Limb (tissue), 2 donors: Measurements from ENCODE around the gene CACNA1C.

ENCODE experiments used
- DNase-seq, 2 donors: peaks; one replicate each; pipeline ENCODE4 v3.0.0-alpha.2; 2016; ENCODE audit errors: extremely low spot score in 2 of 2

CACNA1C gene

DNA sequence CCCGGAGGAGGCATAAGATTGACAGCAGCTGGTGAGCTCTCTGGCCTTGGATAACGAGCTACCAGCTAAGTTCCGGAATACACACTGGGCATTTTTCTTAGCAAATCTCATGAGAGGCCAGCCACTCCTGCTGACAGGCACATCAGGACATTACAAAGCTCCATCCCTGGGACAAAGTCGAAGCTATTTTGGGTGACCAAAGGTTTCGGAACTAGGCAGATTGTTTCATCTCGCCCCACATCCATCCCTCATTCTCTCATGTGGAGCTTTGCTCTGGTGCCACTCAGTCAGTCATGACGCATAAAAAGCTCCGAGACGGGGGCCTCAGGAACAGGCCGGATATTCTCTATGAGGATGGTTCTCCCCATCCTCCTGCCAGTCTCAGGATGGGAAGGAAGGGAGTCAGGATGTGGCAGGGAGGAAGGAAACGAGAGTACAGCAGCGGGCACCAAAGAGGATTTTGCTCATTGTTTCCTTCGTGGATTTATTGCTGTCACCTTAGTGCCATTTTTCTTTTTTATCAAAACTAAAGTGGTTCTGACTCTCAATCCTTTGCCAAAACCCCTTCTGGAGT lies 488.9 kb downstream of the CACNA1C start:
- DNase-seq = no peak

DNA sequence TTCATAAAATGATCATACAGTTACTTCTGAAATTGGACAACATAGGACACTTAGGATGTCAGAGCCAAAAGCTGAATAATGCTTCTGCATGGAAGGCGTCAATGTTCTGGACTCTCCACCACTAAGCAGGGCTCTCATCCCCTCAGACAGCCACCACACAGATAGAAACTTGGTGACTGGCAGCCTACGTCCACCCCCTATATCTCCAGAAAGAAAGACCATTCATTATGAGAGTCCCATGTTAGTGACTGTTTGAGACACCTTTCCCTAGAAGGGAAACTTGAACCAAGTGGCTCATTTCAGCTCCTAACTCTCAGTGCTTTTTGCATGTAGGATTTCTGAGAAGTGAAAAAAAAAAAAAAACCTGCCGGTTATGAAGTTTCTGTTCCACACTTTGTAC lies 491.0 kb downstream of the CACNA1C start:
- DNase-seq = no peak

GRCh38 chr12:2544230-2544629 lies 491.4 kb downstream of the CACNA1C start:
- DNase-seq = no peak

DNA sequence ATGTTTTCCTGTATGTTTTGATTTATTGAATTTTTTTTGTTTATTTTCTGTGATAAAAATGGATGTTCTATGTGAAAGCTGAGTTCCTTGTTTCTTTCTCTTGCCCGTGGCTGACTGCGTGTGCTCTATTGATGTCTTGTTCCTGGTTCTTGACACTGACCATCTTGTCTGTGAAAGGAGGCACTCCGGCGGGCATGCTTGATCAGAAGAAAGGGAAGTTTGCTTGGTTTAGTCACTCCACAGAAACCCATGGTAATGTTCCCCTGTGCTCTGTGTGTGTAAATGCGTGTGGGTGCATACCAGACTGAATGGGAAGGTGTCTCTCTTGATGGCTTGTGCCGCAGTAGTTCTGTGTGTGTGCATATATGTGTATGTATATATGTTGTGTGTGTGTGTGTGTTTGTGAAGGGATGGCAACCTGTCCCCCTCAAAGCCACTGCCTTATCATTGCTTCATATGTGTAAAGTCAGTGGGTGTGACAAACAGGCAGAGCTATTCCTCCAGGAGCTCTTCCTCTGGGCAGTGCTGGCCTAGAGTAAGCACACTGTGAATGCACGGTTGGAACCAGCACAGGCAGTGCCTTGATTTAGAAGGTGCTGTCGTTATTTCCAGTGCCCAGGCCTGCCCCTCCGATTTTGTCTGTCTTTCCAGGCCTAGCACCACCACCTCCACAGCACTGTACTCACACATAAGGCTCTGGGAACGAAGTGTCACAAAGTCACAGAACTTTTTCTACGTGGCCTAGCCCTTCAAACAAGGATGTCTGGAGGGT lies 494.7 kb downstream of the CACNA1C start:
- no peak for DNase-seq

DNA sequence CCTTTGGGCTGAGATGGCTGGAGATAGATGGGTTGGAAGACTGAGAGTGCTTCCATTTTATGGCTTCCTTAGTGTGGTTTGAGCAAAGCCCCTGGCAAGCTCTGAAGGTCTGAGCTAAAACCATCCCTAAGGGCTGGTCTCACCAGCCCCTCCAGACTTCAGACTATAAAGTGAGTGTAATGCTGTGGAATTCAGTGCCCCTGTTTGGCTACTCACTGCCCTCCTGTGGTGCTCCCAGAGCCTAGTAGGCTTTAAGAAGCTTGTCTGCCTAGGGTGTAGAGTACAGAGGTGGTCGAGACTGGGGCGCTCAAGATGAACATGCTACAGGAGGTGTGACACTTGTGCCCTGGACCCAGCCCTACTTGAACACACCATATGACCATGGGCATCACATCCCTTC lies 495.3 kb downstream of the CACNA1C start:
- DNase-seq = no peak

DNA sequence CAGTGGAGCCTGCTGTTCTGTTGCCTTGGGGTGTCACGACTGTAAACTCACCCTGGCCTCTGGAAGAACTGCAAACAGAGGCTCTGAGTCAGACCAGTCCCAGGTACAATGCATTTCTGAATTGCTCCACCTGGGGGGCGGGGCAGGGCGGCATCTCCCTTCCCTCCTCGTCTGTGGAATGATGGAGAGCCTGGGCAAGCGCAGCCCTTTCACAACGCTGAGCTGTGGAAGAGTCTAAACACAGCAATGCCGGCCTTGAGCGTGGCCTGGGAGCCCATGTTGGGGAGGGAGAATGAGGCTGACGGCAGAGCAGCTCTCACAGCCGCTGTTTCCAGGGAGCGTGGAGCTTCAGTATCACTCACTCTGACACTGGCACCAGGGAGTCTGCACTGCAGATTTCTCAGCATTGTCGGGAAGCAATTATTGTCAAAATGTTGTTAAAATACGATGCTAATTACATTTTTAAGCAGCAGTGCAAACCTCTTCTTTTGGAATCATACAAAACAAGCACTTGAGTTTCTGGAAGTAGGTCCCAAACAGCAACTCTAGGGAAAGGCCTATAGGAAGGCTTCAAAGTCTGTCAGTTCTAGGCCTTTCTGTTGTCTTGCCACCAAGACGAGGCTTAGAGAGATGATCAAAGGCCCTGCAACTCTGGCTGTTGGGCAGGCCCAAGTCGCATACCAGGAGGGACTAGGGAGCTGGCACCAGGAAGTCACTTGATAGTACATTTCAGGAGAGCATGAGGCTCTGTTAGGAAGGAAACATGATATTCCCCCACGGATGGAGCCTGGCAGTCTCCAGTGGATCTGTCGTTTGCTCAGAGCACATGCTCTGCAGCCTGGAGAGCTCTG lies 498.0 kb downstream of the CACNA1C start:
- DNase-seq = peak in 1 of 2 donors; percentile 4

DNA sequence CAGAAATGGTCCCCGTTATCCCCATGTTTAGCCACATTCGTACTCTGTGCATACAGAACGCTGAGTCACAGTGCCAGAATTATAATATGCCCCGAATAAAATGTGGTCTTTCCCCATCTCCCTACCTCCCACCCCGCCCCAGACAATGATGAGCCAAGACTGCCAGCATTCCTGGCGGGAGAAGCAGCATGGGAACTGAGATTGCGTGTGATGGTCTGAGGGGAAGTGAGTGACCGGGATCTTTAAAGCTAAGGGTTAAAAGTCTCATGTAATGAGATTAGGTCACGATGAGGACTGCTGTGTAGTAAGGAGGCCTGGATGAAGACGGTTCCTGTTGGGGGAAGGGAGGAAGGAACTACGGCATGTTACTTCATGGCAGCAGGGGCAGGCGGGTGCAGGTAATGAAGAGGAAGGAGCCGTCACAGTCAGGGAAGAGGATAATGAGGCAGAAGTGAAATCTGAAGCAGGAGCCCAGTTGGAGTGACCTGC lies 498.7 kb downstream of the CACNA1C start:
- no peak for DNase-seq

GRCh38 chr12:2552000-2552756 lies 499.4 kb downstream of the CACNA1C start:
- no peak for DNase-seq

- no peak for DNase-seq
These were observed 500.8 kb downstream of the CACNA1C start for GRCh38 chr12:2553388-2554126.

DNA sequence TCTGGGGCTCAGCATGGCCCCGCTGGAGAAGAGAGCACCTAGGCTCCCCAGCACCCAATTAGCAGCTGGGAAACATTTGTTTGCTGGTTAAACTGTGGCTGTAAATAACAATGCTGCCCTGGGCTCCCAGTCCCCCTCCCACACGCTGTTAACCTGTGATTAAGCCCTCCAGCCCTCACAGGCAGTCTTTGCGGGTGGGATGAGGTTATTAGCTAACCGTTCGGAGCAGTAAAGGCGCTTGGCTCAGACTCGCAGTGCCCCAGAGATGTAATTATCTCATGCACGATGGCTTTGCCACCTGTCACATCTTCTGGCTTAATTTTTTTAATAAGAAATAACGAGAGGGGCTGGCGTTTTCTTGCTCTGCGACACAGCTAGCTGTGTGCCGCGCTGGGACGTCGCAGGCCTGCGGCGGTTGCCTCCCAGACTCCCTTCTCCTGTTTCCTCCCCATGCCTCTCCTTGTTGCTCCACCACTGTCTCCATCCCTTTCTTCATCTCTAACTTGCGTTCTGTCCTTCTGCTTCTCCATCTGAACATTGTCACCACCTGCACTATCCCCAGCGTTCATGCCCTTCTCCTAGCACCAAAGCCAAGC lies 502.8 kb downstream of the CACNA1C start:
- DNase-seq = no peak

DNA sequence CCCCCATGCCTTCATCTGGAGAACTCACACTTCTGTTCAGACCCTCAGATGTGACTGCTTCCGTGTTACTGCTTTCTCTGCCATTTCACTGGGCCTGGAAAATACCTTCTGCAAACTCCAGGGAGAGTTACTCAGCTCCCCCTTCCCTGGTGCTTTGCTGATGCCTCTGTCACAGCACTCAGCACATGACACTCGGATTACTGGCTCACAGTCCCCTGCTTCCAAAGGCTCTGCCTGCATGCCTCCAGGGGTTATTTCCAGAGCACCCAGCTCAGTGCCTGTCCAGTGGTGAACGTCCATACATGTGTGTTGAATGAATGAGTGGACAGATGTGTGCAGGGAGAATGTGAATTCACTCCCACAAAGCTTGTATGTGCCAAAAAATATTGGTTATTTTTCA lies 504.8 kb downstream of the CACNA1C start:
- no peak for DNase-seq

- DNase-seq = no peak
These were observed 507.1 kb downstream of the CACNA1C start for GRCh38 chr12:2559931-2560330.

DNA sequence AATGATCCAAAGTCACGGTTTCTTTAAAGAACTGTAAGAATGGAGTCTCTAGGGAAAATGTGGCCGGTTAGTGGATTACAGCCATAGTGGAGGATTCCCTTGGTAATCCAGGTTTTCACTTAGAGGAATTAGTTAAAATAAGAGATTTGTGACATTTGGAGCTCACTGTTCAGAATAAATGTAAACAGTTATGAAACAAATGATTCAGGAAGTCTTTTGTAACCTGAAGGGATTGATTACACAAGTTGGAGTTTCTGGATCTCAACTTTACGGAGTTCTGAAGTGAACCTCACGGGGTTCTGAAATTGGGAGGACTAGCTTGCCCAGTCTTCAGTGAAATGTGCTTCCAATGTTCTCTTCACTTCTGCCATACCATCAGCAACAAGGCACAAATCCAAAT lies 507.6 kb downstream of the CACNA1C start:
- no peak for DNase-seq

DNA sequence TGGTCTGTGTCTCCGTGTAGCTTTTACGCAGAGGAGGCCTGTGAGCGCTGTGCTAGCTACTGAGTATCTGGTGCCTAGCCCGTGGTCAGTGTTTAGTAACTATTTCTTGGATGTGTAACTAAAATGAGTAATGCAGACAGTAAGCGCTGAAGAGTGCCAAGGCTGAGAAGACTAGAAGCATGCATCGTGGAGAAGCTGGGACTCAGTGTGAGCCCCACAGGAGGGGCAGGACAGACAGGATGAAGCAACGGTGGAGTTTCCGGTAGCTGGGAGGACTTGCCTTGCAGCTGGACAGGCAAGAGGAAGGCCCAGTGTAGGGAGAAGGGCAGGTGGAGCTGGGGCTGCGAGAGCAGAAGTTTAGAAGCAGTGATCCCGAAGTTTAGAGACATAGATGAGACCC lies 508.6 kb downstream of the CACNA1C start:
- no peak for DNase-seq

DNA sequence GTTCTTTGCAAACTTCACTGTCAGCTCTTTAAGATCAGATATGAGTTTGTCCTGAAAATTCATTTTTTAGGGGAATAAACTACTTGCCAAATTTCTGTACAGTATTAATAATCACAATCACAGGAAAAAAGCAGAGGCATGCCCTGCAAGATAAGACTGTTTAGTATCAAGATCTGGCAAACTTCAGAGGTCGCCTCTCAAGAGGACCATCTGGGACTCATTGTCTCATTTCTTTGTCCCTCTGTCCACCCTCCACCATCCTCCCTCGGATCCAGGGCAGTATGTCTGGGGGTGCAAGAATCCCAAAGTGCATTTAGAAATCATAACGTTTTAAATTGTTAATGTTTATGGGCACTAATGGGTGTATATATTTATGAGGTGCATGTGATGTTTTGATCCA lies 509.6 kb downstream of the CACNA1C start:
- DNase-seq = no peak

GRCh38 chr12:2563709-2564108 lies 510.9 kb downstream of the CACNA1C start:
- no peak for DNase-seq

GRCh38 chr12:2566161-2566560 lies 513.4 kb downstream of the CACNA1C start:
- DNase-seq = no peak

- DNase-seq = no peak
These were observed 514.9 kb downstream of the CACNA1C start for GRCh38 chr12:2567711-2568110.

- no peak for DNase-seq
These were observed 517.8 kb downstream of the CACNA1C start for GRCh38 chr12:2570562-2570961.

DNA sequence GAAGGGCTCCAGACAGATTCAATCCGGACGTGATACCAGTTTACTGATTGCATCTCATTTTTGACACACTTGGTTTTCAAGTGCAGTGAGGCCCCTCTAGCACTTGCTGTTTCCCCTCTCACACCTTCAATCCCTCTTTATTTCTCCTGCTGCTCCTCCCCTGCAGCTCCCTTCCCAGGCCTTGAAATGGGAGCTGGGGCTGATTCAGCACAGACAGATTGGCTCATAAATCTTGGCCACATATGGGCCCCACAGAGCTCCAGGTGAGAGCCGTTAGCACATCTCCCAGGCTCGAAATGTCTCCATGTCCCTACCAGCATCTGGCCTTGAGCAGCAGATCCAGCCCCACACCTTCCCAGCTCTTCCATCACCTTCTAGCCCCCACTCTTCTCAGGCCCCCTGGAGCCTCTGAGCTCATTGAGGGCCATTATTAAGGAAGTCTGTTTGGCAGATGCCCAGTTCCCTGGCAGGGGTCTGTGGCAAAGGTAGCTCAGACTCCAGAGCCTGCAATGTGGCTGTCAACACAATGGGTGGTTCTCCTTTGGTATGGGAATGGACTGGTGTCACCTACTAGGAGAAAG lies 521.7 kb downstream of the CACNA1C start:
- no peak for DNase-seq
